ENCODE measurements around the gene TREH.
A peak's percentile ranks its signal among the peaks of the same experiment; 100 is the strongest.

Gene TREH

DNA sequence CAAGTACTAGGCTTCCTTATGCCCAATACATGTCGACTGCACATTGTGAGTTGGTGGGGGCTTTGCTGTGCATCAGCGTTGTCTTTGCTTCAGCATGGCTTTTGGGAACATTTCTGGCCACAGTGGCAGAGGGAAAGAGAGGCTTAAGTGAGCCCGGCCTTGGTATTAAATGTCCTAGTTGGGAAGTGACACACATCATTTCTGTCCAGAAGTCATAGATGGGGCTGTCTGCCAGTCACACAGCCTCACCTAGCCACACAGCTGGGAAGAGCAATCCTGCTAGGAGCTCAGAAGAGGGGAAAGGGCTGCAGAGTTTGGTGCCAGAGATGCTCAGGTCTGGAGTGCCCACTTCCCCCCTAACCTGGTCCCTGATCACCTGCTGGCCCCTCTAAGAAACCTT lies 27.6 kb downstream of the TREH start:
- TF ChIP-seq CTCF (conservative IDR thresholded peaks at IDR 0.05; ENCODE audit: low read length), result no peak
- TF ChIP-seq EZH2phosphoT487 (IDR thresholded peaks at IDR 0.05; ENCODE audit: borderline replicate concordance), result no peak
- H3K4me2 ChIP-seq (ENCODE audit: low read depth, low read length, poor library complexity, severe bottlenecking), result peak overlapping the region; percentile 60
- no peak overlapping the region for H3K4me3 ChIP-seq (ENCODE audit: low read length, poor library complexity, severe bottlenecking)
- H3K27me3 ChIP-seq (ENCODE audit: insufficient read depth, low read length, poor library complexity, severe bottlenecking), result no peaks in the 10 kb centered on the region
- H3K9me2 ChIP-seq (replicated peaks; ENCODE audit: low read depth, low read length), result no peaks in the 10 kb centered on the region
- no peaks in the 10 kb centered on the region for H4K20me1 ChIP-seq (ENCODE audit: insufficient read depth, low read length, poor library complexity, severe bottlenecking)
- no peak overlapping the region for H2AFZ ChIP-seq (ENCODE audit: low read length)
- peaks cover 21% of the 10 kb centered on the region for H3K4me1 ChIP-seq (ENCODE audit: insufficient read depth, low read length, poor library complexity, severe bottlenecking)
- H3K9ac ChIP-seq (ENCODE audit: low read depth, low read length, poor library complexity, severe bottlenecking), result peak overlapping the region; percentile 34
- H3K36me3 ChIP-seq (ENCODE audit: insufficient read depth, low read length), result no peaks in the 10 kb centered on the region
- no peaks in the 10 kb centered on the region for H3K79me2 ChIP-seq (ENCODE audit: insufficient read depth, low read length)
- H3K9me3 ChIP-seq (ENCODE audit: insufficient read depth, low read depth, low read length), result no peaks in the 10 kb centered on the region
- H3F3A ChIP-seq (ENCODE audit: low read depth), result no peaks in the 10 kb centered on the region

- no peaks in the 10 kb centered on the region for H3K9me3 ChIP-seq (ENCODE audit: insufficient read depth, low read depth, low read length)
- no peak overlapping the region for H3K4me2 ChIP-seq (ENCODE audit: low read depth, low read length, poor library complexity, severe bottlenecking)
- H3K9ac ChIP-seq (ENCODE audit: low read depth, low read length, poor library complexity, severe bottlenecking), result no peak overlapping the region
- no peaks in the 10 kb centered on the region for H3F3A ChIP-seq (ENCODE audit: low read depth)
- TF ChIP-seq CTCF (conservative IDR thresholded peaks at IDR 0.05; ENCODE audit: low read length), result no peak
- TF ChIP-seq EZH2phosphoT487 (IDR thresholded peaks at IDR 0.05; ENCODE audit: borderline replicate concordance), result no peak
- peaks cover 21% of the 10 kb centered on the region for H3K4me1 ChIP-seq (ENCODE audit: insufficient read depth, low read length, poor library complexity, severe bottlenecking)
- H3K4me3 ChIP-seq (ENCODE audit: low read length, poor library complexity, severe bottlenecking), result no peak overlapping the region
- H3K36me3 ChIP-seq (ENCODE audit: insufficient read depth, low read length), result no peaks in the 10 kb centered on the region
- no peaks in the 10 kb centered on the region for H3K27me3 ChIP-seq (ENCODE audit: insufficient read depth, low read length, poor library complexity, severe bottlenecking)
- H3K79me2 ChIP-seq (ENCODE audit: insufficient read depth, low read length), result no peaks in the 10 kb centered on the region
- H2AFZ ChIP-seq (ENCODE audit: low read length), result no peak overlapping the region
- H3K9me2 ChIP-seq (replicated peaks; ENCODE audit: low read depth, low read length), result no peaks in the 10 kb centered on the region
- no peaks in the 10 kb centered on the region for H4K20me1 ChIP-seq (ENCODE audit: insufficient read depth, low read length, poor library complexity, severe bottlenecking)
Measured at GRCh38 chr11:118650366-118650765, 29.1 kb downstream of the TREH start.

DNA sequence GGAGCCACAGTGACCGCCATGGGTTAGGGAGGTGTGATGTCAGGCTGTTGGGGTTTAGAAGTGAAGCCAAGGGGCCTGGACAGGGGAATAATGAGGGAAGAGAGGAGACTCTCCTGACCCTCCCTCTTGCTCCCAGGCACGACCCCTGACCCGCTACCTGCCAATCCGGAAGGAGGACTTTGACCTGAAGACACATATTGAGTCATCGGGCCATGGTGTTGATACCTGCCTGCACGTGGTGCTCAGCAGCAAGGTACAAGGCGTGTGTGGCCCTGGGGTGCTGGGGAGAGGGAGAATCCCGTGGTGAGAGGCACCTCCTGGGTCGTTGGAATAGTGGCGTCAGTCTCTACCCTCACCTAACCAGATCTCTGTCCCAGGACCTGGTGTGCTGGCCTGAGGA lies 29.5 kb downstream of the TREH start:
- Histone ChIP-seq H3K9me3 (ENCODE audit: insufficient read depth, low read depth, low read length) (no peaks in the 10 kb centered on the region), H4K20me1 (ENCODE audit: insufficient read depth, low read length, poor library complexity, severe bottlenecking) (no peaks in the 10 kb centered on the region), H3K27me3 (ENCODE audit: insufficient read depth, low read length, poor library complexity, severe bottlenecking) (no peaks in the 10 kb centered on the region), H3F3A (ENCODE audit: low read depth) (no peaks in the 10 kb centered on the region), H3K9me2 (replicated peaks; ENCODE audit: low read depth, low read length) (no peaks in the 10 kb centered on the region), H3K4me1 (ENCODE audit: insufficient read depth, low read length, poor library complexity, severe bottlenecking) (peaks cover 21% of the 10 kb centered on the region), H3K79me2 (ENCODE audit: insufficient read depth, low read length) (no peaks in the 10 kb centered on the region), H3K9ac (ENCODE audit: low read depth, low read length, poor library complexity, severe bottlenecking) (no peak overlapping the region), H3K36me3 (ENCODE audit: insufficient read depth, low read length) (no peaks in the 10 kb centered on the region), H3K4me3 (ENCODE audit: low read length, poor library complexity, severe bottlenecking) (no peak overlapping the region), H2AFZ (ENCODE audit: low read length) (no peak overlapping the region), H3K4me2 (ENCODE audit: low read depth, low read length, poor library complexity, severe bottlenecking) (no peak overlapping the region)
- no peak for TF ChIP-seq EZH2phosphoT487 (IDR thresholded peaks at IDR 0.05; ENCODE audit: borderline replicate concordance)
- TF ChIP-seq CTCF (conservative IDR thresholded peaks at IDR 0.05; ENCODE audit: low read length), result no peak

All from Loucy (cell line).